WI38 (cell line): Measurements from ENCODE around the gene RFTN2.
A peak's percentile ranks its signal among the peaks of the same experiment; 100 is the strongest.

ENCODE experiments used
- H3K4me3 ChIP-seq: 2 replicates; pipeline ENCODE4 v1.5.1; 2011; ENCODE audit warnings: low read depth, mild to moderate bottlenecking, control low read depth, low read length
- TF ChIP-seq, protein P1 (sequence below): IDR thresholded peaks from 2 replicates; pipeline ENCODE4 v1.5.1; 2012; ENCODE audit warnings: low read depth, mild to moderate bottlenecking, control low read depth, low read length

The RFTN2 gene

DNA sequence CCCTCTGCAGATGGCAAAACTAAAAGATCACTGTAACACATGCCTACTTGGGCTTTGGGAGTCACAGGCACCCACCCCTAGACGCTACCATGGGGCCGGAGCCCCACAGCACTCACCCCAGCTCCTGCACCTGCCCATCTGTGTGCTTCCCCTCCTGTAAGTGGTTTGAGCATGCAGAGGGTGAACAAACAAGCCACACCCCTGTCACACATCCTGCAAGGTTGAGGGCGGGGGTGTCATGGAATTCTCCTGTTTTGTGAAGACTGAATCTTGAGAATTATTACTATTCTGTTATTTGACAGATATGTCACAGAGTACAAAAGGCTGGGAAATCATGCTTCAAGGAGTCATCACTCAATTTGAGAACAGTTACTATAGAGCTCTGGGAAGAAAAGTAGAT lies 60.9 kb downstream of the RFTN2 start:
- H3K4me3 ChIP-seq: no peak overlapping the region
- TF ChIP-seq, protein P1, sequence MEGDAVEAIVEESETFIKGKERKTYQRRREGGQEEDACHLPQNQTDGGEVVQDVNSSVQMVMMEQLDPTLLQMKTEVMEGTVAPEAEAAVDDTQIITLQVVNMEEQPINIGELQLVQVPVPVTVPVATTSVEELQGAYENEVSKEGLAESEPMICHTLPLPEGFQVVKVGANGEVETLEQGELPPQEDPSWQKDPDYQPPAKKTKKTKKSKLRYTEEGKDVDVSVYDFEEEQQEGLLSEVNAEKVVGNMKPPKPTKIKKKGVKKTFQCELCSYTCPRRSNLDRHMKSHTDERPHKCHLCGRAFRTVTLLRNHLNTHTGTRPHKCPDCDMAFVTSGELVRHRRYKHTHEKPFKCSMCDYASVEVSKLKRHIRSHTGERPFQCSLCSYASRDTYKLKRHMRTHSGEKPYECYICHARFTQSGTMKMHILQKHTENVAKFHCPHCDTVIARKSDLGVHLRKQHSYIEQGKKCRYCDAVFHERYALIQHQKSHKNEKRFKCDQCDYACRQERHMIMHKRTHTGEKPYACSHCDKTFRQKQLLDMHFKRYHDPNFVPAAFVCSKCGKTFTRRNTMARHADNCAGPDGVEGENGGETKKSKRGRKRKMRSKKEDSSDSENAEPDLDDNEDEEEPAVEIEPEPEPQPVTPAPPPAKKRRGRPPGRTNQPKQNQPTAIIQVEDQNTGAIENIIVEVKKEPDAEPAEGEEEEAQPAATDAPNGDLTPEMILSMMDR: no peak

DNA sequence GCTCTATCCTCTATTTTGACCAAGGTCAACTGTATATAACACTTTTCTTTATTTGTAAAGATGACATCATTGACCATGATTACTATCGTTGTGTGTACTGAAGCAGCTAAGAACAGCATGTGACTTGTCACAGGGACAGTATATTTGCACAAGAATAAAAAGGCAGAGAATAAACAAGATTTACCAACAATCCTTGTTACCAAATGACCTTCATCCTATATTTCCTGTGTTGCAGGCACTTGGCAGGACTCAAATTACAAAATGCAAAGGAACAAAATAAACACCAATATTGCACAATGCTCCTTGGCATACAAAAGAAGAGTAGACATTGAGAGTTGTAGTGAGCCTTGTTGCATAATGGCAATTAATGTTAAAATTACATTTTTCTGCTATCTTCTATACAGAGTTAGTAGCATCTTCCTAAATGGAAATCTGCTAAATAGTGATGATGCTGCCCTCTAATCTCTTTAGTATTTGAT lies 61.8 kb downstream of the RFTN2 start:
- TF ChIP-seq, protein P1: no peak
- H3K4me3 ChIP-seq: no peak overlapping the region

DNA sequence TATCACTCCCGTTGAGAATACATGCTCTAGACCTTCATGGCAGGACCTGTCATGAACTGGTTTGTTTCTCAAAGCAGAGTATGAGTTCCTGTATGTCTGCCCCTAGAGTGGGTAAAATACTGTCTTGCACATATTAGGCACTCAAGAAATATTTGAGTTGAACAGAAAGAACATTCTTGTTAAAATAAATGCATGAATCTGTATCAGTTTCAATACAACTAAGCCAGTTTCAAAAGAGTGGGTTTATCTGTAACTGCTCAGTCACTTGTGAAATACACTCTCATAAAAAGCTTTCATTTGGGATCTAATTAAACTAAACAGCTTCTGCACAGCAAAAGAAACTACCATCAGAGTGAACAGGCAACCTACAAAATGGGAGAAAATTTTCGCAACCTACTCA lies 69.2 kb downstream of the RFTN2 start:
- H3K4me3 ChIP-seq: no peak overlapping the region
- TF ChIP-seq, protein P1: no peak

DNA sequence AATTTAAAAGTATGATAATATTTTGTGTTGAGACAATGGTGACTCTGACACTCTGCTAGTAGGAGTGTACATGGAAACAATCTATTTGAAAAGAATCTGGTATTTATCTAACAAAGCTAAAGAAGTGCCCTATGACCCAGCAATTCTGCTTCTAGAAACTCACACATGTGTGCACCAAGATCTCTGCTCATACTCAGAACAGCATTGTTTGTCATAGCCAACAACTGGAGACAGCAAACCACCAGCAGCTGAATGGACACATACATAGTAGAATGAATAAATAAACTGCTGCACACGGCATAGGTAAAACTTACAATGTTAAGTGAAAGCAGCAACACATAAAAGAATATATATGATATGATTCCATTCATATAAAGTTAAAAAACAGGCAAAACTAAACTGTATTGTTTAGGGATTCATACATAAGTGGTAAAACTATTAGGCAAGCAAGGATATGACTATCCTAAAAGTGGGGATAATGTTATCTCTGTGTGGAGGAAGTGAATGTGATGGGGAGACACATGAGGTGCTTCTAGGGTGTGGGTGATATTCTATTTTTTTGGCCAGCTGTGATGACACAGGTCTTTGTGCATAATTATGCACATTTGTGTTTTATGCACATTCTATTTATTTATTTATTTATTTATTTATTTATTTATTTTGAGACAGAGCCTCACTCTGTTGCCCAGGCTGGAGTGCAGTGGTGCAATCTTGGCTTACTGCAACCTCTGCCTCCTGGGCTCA lies 71.1 kb downstream of the RFTN2 start:
- H3K4me3 ChIP-seq: no peak overlapping the region
- TF ChIP-seq, protein P1: no peak

DNA sequence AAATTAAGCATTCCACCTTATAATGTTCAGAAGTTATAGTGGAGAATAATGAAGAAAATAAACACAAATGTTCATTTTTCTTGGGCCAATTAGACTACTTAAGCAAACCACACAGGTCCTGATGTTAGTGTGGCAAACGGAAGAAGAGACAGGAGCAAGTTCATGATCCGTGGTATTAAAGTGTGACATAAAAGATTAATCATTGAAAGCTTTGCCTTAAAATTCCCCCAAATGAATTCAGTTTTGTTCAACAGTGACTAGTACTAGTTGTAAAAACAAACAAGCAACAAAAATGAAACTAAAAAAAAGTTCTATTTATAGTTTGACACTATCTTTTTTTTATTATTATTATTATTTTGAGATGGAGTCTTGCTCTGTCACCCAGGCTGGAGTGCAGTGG lies 73.7 kb downstream of the RFTN2 start:
- TF ChIP-seq, protein P1: no peak
- no peak overlapping the region for H3K4me3 ChIP-seq

DNA sequence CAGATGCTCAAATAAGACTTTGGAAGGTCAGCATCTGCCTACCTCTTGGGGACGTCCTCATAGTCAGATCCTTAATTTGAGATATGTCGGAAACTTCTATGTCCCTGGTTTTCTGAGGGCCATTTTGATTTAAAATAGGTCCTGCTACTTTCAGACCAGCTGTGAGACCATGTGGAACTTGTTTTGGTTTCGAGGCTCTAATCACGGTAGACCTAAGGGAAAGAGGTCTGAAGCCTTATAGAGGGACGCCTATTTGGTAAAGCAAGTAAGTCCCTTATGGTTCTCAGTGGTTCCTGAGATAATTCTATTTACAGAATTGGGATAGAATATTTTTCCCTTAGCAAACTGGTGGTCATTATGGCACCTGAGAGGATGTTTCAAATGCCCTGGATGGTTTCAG lies 75.1 kb downstream of the RFTN2 start:
- TF ChIP-seq, protein P1: no peak
- H3K4me3 ChIP-seq: no peak overlapping the region

DNA sequence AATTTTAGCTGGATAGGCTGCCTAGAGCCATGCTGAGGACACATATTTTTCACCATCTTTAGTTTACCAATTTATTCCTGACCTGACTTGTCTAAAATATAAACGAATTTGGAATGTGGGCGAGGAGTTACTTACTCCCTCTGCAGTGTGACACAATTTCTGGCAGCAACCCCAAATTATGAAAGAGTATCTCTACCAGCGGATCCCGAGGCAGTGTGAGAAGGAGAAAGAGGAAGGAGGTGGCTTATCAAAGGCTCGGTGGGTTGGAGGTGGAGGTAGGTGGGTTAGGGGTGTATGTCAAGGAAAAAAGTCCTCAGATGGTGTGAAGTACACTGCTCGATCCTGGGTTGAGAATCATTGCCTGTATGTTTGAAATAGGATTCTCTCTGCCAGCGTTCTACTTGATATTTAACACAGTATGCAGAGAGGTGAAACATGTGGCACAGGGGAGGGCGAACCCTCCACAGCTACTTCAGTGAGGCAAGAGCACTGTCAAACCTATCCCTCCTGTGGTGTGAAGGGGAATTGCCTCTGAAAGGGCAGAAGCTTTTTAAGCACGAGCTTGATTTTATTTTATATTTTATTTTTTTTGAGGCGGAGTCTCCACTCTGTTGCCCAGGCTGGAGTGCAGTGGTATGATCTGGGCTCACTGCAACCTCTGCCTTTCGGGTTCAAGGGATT lies 76.0 kb downstream of the RFTN2 start:
- no peak overlapping the region for H3K4me3 ChIP-seq
- TF ChIP-seq, protein P1: peak; percentile 51
